NCI-H82 (cell line): ENCODE data around the gene PCNX3.
"Not testable (repeated sequence)": the region's sequence is repeated elsewhere in the genome, so short reads cannot be mapped to it uniquely, and the experiment has no call there.

Experiments
- DNase-seq: peaks from one replicate; lab custom pipeline; 2025; lab: John Stamatoyannopoulos, UW

PCNX3 gene

DNA sequence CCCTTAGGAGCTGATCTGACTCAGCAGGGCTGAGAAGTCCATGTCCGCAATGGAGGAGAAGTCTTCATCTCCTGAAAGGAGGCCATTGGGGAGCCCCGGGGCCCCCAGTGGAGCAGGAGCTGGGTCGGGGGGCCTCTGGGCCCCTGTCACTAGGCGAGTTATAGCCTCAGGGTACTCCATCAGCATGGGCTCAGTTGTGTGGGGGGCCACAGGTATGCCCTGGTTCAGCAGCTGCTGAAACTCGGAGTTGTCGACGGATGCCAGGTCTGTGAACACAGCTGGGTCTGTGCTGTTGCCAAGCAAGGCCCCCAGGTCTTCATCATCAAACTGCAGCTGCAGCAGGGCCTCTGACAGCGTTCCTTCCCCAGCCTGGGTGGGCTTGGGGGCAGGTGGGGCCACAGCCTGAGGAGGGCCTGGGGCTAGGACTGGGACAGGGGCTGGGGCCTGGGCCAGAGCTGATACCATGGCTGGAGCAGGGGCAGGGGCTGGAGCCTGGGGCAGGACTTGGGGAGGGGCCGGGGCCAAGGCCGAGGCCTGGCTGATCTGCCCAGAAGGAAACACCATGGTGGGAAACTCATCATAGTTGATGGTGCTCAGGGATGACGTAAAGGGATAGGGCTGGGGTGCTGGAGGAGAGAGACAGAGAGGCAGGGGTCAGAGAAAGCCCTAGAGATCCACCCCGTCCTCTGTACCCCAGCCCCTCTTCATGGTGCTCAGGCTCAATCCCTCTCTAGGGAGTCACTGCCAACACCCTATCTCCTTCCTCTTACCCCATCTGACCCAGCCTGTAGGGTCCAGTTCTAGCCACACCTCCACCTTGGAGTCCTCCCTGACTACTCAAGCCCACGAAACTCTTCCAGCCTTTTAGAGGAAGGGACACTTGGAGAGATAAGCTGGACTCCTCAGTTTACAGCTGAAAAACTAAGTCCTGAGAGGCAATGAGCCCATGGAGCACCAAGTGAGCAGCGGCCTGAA, 39.1 kb downstream of the PCNX3 start:
- no peak for DNase-seq

DNA sequence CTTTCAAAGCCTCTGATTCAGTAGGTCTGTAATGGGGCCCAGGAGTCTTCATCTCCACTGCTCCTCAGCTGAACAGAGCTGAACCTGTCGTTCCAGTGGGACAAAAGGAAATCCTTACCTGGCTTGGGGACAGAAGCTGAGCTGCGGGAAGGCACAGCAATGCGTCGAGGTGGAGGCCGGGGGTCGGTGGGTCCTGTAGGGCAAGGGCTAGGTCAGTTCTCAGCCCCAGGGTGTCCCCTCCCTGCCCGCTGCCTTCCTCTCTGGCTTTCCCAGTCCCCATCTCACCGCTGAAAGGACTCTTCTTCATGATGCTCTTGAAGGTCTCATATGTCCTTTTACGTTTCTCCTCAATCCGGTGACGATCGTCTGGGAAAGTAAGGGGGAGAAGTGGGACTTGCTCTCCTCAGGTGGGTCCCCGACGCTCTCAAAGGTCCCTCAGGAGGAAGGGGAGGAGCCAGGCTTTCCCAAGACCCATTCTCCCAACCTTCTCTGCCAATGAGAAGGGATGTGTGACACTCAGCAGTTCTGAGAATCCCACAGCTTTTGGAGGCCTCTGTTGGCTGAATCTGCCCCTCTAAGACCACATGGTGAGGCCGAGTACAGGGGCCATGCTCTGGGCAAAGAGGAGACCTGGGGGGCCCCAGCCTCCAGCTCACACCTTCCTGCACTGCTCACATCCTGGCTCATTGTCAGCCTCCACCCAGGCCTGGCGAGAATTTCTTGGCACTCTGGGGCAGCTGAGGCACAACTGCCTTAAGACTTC, 40.2 kb downstream of the PCNX3 start:
- no peak for DNase-seq

DNA sequence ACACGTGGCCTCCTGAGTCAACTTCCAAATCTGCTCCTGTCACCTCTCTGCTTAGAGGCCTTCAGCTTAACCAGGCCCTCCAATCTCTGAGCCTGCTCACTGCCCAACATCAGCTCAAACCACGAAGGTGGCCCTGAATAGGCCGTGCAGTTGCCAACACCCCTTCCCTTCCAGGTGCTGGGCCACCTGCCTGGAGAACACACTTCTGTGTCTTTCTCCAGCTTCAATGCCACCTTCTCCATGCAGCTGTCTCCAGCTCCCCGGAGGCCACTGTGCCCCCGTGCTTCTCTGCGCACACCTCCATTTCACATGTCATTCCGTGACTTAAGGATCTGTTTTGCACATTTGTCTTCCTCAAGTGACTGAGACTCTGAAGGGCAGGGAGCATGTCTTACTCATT, 41.9 kb downstream of the PCNX3 start:
- DNase-seq: no peak

DNA sequence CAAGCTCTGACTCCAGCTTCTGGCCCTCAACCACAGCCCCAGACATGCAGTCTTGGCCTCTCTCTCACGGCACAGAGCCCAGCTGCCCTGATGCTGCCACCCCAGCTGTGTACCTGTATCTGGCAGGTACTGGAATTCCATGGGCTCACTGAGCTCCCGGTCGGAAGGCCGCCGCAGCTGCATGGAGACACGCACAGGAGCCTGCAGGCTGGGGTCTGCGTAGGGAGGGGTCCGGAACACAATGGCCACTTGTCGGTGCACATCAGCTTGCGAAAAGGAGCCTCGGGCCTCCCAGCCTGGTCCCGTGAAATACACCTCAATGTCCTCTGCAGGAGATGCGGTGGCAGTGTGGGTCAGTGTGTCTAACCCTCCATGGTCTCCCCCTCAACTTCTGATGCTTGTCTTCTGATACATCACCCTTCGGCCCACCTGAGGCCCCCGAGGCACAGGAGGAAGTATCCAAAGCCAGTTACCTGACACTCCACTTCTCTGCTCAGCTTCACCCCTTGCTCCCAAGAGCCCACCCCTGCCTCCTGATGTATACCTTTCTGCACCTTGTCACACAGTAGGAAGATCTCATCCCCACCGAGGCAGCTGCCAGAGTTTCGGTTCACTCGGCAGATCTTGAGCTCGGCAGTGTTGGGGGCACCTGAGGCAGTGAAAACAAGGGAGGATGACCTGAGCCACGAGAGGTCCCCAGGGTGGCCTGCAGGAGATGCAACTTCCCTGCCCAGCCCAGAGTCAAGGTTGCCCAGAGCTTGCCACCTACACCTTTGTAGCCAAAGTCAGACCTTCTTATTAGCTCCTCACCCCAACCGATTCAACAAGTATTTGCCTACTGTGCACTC, 42.8 kb downstream of the PCNX3 start:
- no peak for DNase-seq

DNA sequence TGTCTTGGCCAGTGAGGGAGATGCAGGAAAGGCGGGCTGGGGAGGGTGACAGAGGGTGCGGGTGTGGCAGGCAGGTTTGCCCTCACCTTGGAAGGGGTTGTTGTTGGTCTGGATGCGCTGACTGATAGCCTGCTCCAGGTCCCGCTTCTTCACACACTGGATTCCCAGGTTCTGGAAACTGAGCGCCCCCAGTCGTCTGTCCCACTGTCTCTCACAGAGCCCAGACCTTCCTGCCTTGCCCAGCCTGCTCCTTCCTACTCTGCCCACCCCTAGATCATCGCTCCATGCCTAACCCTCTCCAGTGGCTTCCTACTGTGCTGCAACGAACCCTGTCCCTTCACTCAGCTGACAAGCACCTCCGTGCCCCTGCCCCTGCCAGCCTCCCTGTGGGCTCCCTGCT, 44.5 kb downstream of the PCNX3 start:
- DNase-seq: no peak

DNA sequence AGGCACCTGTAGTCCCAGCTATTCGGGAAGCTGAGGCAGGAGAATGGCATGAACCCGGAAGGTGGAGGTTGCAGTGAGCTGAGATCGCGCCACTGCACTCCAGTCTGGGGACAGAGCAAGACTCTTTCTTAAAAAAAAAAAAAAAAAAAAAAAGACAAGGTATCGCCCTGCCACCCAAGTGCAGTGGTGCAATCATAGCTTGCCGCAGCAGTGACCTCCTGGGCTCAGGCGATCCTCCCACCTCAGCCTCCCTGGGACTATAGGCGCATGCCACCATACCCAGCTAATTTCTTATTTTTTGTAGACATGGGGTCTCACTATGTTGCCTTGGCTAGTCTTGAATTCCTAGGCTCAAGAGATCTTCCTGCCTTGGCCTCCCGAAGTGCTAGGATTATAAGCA, 45.3 kb downstream of the PCNX3 start:
- not testable (repeated sequence) for DNase-seq

DNA sequence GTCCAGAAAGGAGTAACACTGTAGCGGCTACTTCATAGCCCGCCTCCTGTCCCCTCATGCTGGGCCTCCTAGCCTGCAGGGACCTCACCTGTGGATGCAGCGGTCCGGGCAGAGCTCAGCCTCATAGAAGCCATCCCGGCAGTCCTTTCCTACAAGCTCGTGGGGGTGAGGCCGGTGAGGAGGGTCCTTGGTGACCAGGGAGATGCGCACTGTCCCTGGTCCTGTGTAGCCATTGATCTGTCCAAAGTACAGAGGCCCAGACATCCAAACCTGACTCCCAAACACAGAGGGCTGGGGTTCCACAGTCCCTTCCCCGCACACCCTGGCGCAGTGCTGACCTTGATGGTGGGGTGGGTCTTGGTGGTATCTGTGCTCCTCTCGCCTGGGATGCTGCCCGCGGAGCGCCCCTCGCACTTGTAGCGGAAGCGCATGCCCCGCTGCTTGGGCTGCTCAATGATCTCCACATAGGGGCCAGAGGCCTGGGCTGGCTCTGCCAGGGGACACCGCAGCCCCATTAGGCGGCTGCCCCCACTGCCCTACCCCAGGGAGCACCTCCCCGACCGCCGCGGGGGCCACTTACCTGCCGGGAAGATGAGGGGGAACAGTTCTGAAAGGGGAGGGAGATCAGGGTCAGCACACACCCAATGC, 46.1 kb downstream of the PCNX3 start:
- no peak for DNase-seq

DNA sequence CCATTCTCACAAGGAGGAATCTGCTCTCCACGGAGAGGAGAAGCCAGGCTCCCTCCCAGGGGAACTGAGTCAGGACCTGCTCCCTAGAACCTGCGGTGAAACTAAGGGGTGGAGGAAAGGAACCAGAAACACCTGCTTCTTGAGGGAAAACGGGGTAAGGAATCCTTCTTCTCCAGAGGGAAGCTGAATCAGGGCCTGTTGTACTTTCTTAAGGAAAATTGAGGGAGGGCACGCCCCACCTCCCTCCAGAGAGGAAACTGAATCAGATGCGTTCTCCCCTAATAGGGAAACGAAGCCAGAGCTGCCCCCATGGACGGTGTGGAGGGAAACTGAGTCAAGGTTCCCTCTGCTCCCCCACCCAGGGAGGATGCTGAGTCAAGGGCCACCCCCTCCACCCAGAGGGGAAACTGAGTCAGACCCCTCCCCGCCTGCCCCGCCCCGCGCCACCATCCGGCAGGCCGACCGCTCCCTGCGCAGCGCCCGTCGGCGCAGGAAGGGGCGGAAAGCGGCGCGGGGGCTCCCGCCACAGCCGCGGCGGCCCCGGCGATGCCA, 46.7 kb downstream of the PCNX3 start:
- DNase-seq: peak; percentile 21

DNA sequence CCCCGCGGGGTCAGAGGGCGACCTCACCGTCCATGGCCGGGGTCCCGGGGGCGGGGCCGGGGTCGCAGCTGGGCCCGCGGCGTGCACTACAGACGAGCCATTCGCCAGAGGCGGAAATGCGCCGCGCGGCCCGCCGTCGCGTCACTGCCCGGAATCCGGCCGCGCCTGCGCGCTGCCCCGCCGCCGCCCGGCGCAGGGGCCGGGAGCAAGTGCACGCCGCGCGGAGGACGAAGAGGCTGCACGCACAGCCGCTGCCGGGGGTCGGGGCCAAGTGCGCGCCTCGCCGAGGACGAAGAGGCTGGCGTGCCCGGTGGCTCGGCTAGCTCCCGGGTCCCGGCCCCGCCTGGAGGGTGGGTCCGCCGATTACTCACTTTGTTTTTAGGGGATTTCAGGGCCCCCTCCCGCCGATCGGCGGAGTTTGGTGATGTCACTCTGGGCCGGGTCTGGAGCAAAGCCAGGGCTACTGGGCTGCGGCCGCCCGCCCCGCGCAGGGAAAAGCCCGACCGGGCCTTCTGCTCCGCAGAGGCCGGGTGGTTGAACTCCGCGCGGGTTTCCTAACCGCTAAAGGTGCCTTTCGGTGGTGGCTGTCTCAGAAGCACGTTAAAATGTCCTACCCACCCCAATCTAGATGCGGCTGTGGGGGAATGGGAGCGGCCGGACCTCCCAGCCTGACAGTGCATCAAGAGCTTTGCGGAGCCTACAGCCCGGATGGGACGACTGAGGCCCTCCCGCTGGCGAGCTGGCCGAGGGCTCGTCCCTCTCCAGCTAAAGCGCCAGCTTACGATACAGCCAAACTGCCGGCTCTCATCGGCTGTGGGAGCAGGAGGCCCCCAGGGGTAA, 47.4 kb downstream of the PCNX3 start, which contains the start of gene RELA:
Gene RELA, minus strand, starts transcription at position 118 of the 840 bp plus-strand sequence. Its CDS starts 84 bp downstream, at position 34.
- peak; percentile 85 for DNase-seq

DNA sequence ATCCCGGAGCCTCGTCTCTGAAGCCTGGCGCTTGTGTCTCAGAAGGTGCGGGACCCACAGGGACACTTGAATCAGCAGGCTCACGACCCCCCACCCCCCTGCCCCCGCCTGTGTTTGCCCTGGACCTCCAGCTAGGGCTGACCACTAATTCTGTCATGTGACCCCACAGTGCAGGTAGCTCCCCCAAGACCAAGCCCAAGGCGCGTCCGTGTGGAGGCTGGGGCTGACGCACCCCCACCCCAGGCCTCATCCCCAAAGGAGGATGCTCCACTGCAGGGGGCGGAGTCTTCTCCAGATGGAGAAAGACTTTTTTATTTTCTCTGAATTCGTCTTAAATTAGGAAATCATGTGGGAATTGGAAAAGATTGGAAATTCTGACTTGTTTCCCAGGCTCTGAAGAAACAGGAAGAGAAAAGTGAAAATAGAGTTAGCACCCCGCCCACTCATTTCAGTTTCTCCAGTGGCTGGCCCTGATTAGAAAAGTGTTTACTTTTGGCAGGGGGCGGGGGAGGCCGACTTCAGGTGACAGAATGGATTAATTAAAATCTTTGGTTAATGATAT, 48.1 kb downstream of the PCNX3 start:
- DNase-seq: peak; percentile 57

DNA sequence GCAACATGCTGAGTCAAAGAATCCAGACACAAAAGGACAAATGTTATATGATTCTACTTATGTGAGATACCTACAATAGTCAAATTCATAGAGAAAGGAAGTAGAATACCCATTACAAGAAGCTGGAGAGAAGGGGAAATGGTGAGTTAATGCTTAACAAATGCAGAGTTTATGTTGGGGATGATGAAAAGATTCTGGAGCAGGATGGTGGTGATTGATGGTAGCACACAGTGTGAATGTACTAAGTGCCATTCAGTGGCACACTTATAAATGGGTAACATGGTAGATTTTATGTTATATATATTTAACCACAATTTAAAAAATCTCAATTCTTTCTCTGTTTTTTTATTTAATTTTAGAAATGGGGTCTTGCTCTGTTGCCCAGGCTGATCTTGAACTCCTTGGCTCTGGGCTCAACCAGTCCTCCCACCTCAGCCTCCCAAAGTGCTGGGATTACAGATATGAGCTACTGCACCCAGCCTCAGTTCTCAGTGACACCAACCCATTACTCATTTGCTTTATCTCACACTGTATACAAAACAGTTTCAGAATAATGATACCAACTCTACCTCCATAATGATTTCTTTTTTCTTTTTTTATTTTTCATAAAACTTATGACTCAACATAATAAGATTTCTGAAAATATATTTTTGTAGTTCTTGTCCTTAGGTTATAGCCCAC, 56.7 kb downstream of the PCNX3 start:
- DNase-seq: no peak

DNA sequence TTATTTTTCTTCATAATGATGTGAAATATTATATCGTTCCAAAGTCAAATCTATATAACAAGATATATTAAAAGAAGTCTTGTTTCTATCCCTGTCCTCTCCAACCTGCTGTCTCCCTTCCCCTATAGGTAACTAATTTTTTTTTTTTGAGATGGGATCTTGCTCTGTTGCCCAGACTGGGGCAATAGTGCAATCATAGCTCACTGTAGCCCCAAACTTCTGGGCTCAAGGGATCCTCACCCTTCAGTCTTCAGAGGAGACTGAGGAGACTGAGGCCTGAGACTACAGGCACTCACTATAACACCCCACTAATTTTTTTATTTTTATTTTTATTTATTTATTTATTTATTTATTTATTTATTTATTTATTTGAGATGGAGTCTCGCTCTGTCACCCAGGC, 57.4 kb downstream of the PCNX3 start:
- no peak for DNase-seq

DNA sequence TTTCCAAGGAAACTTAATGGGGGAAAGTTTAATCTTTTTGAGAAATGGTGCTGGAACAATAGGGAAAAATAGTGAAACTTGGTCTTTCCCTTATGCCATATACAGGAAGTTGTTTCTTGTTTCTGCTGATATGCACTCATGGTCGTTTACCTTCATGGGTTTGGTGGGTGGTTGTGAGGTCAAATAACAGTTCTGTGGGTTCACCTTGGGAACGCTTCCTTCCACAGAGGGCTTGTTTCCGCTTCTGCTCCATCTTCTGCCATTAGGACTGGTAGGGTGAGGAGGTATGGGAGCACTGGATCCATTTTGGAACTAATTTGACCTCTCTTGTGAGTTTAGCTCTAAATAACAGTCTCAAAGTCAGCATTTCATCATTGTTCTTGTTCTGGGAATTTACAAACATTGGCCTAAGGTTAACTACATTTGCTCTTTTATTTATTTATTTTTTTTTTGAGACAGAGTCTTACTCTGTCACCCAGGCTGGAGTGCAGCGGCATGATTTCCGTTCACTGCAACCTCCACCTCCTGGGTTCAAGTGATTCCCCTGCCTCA, 64.7 kb downstream of the PCNX3 start:
- DNase-seq: no peak

DNA sequence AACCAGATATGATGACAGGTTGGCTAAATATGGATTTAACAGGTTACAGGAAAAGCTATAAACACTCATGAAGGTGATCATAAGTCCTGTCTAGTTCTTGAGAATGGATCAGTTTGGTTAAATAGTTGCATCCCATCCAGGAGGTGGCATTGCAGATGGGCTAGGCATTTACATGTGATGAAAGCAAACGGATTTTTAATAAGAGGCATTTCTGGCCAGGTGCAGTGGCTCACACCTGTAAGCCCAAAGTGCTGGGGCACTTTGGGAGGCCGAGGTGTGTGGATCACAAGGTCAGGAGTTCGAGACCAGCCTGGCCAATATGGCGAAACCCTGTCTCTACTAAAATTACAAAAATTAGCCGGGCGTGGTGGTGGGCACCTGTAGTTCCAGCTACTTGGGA, 67.9 kb downstream of the PCNX3 start:
- not testable (repeated sequence) for DNase-seq

DNA sequence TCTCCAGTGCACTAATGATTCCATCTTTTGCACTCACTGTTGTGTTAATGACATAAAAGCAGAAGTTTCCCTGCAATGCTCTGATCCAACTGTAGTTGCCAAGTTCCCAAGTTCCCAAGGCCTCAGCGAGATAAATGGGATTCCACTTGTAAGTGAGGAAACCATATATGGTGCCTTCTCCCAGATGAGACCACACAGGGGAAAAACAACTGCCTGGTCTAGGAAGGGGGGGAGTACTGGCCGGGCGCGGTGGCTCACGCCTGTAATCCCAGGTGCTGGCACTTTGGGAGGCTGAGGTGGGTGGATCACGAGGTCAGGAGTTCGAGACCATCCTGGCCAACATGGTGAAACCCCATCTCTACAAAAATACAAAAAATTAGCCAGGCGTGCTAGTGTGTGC, 70.4 kb downstream of the PCNX3 start:
- DNase-seq: no peak
